ENCODE measurements around the gene PSAT1. TPM values are rescaled to one million over a fixed set of nuclear protein-coding genes. Genes with fewer than 3 reads are reported as not detected.

PSAT1 gene
- total and polyA plus RNA-seq, 2 of the 8 experiments (the other 6 are each of a cell fraction or from before 2014, with no cell fraction given) = 204 to 341 TPM

GRCh38 chr9:78351816-78352215 is 54.9 kb downstream of the PSAT1 start:
- Histone ChIP-seq H3K79me2 (ENCODE audit: control insufficient read depth in 1 of 2, insufficient read depth in 2 of 2, low read length in 2 of 2) (no peaks in the 10 kb centered on the region), H3K4ac (replicated peaks; ENCODE audit: insufficient read length, low read depth, low read length) (no peak overlapping the region), H2AK5ac (ENCODE audit: low read depth, low read length) (no peak overlapping the region), H4K91ac (replicated peaks; ENCODE audit: insufficient read length, low read length) (no peak overlapping the region), H3K14ac (ENCODE audit: insufficient read length) (no peak overlapping the region), H3K9me3 (ENCODE audit: insufficient read depth in 2 of 2, low read depth in 1 of 2, low read length in 1 of 2) (no peaks in the 10 kb centered on the region), H2BK20ac (ENCODE audit: low read length) (no peak overlapping the region), H3K23ac (ENCODE audit: insufficient read length) (no peak overlapping the region), H3K4me2 (ENCODE audit: insufficient read depth in 1 of 2, low read depth in 2 of 2, low read length in 2 of 2) (no peak overlapping the region), H3K4me3 (ENCODE audit: extremely low read depth in 1 of 4, insufficient read depth in 2 of 4, low read depth in 3 of 4, low read length in 4 of 4) (no peak overlapping the region), H3K18ac (ENCODE audit: extremely low read depth, low read length) (no peak overlapping the region), H3K23me2 (ENCODE audit: low read depth, low read length) (no peaks in the 10 kb centered on the region), H2BK5ac (ENCODE audit: low read depth, low read length) (no peak overlapping the region), H3K56ac (replicated peaks; ENCODE audit: insufficient read length, low read depth, low read length) (no peak overlapping the region), H3K27me3 (replicated peaks in 1 of 4; ENCODE audit: control insufficient read depth in 3 of 4, extremely low read depth in 1 of 4, insufficient read depth in 3 of 4, low read length in 3 of 4) (no peaks in the 10 kb centered on the region), H2BK15ac (ENCODE audit: low read length) (no peak overlapping the region), H4K5ac (ENCODE audit: insufficient read length, low read depth, low read length) (no peak overlapping the region), H3K79me1 (ENCODE audit: low read depth, low read length) (no peaks in the 10 kb centered on the region), H3K9ac (replicated peaks in 1 of 4; ENCODE audit: extremely low read depth in 1 of 4, low read depth in 3 of 4, low read length in 3 of 4) (no peak overlapping the region), H2AFZ (ENCODE audit: low read length) (no peak overlapping the region), H4K8ac (ENCODE audit: extremely low read depth, insufficient read depth, low read length) (no peak overlapping the region), H3K27ac (ENCODE audit: low read depth, low read length) (no peak overlapping the region), H2BK120ac (replicated peaks; ENCODE audit: low read depth, low read length) (no peak overlapping the region), H4K20me1 (replicated peaks in 1 of 2; ENCODE audit: control insufficient read depth in 1 of 2, insufficient read depth in 2 of 2, low read length in 2 of 2) (no peaks in the 10 kb centered on the region), H3K36me3 (ENCODE audit: control insufficient read depth in 2 of 4, insufficient read depth in 4 of 4, low read length in 3 of 4) (no peaks in the 10 kb centered on the region), H2BK12ac (ENCODE audit: low read depth, low read length) (no peak overlapping the region), H3K4me1 (replicated peaks in 1 of 4; ENCODE audit: control insufficient read depth in 3 of 4, insufficient read depth in 4 of 4, low read length in 3 of 4) (no peaks in the 10 kb centered on the region)
- ChIA-PET CTCF (ENCODE audit: partially characterized antibody) (no interaction called here), POLR2A (ENCODE audit: partially characterized antibody) (no interaction called here)
- 96% methylated on average over 2 of the region's 2 CpGs; no CpG with 5 or more reads in 1 of the 2 experiments for WGBS, 2 experiments (ENCODE audit: extremely low coverage in 1 of 2, insufficient coverage in 1 of 2, insufficient read length in 1 of 2, insufficient replicate concordance in 2 of 2, low coverage in 1 of 2, low lambda C conversion rate in 2 of 2, missing lambda C conversion rate in 1 of 2)
- FAIRE-seq (no peak), DNase-seq (ENCODE audit: low read depth in 1 of 2, low spot score in 2 of 2) (no peak)
- TF ChIP-seq SUZ12 (IDR thresholded peaks at IDR 0.05; ENCODE audit: low read length) (no peak), ASH2L (IDR thresholded peaks at IDR 0.05; ENCODE audit: low read length) (no peak), SRF (IDR thresholded peaks at IDR 0.05; ENCODE audit: low read depth, low read length) (no peak), TAF7 (optimal IDR thresholded peaks at IDR 0.05; ENCODE audit: borderline replicate concordance, low read depth, low read length) (no peak), JUN (IDR thresholded peaks at IDR 0.05; ENCODE audit: low read depth, low read length) (no peak), KDM5A (IDR thresholded peaks at IDR 0.05; ENCODE audit: low read length) (no peak), ZNF274 (IDR thresholded peaks at IDR 0.05; ENCODE audit: borderline replicate concordance, extremely low read depth, low read length) (no peak), EP300 (IDR thresholded peaks at IDR 0.05; ENCODE audit: borderline replicate concordance in 1 of 2, low read depth in 2 of 2, low read length in 2 of 2) (no peak), BCL11A (IDR thresholded peaks at IDR 0.05; ENCODE audit: low read depth in 2 of 2, low read length in 2 of 2) (no peak), CEBPB (IDR thresholded peaks at IDR 0.05; ENCODE audit: low read depth, low read length) (no peak), SIN3A (conservative IDR thresholded peaks at IDR 0.05 in 1 of 2, IDR thresholded peaks at IDR 0.05 in 1 of 2; ENCODE audit: low read depth in 1 of 2, low read length in 2 of 2) (no peak), KDM1A (IDR thresholded peaks at IDR 0.05; ENCODE audit: borderline replicate concordance, low read length) (no peak), ATF2 (IDR thresholded peaks at IDR 0.05; ENCODE audit: low read length) (no peak)

All from H1 (cell line).